Fibroblast of skin of left biceps (primary cell): ENCODE data around the gene USF1.
A peak's percentile ranks its signal among the peaks of the same experiment; 100 is the strongest.
"Not testable (repeated sequence)": the region's sequence is repeated elsewhere in the genome, so short reads cannot be mapped to it uniquely, and the experiment has no call there.

Source experiments
- DNase-seq, 2 experiments: peaks; one replicate each; pipeline ENCODE4 v3.0.0-alpha.2; 2013; ENCODE audit warnings: low read depth in 2 of 2

The USF1 gene

DNA sequence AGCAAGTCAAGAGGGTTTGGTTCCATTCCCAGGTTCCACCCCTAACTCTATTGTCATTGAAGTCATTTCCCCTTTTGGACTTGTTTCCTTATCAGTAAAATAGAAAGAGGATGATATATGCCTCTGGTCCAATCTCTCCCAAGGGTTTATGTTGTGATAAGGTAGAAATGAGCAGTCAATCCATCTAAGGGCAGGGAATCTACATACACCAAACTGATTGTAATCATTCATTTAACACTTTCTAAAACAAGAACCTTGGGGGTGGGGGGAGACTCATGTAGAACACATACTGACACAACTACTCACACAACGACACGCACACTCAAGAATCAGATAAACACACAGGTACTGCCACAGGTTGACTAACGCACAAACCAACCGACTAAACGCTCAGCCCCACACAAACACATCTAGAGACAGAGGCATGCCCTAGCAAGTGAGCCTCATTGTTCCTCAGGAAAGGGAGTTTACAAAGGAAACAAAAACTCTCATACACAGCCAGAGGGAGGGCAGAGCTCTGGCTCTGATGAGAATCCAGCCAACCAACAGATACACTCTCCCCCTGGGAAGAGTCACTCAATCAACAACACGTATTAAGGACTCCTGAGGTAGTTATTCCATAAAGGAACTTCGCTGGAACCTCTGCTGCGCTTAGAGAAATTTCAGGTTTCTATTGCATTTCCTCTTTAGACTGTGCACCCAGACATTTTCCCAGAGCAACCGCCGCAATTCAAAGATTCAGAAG is 25.9 kb downstream of the USF1 start:
- no peak for DNase-seq

DNA sequence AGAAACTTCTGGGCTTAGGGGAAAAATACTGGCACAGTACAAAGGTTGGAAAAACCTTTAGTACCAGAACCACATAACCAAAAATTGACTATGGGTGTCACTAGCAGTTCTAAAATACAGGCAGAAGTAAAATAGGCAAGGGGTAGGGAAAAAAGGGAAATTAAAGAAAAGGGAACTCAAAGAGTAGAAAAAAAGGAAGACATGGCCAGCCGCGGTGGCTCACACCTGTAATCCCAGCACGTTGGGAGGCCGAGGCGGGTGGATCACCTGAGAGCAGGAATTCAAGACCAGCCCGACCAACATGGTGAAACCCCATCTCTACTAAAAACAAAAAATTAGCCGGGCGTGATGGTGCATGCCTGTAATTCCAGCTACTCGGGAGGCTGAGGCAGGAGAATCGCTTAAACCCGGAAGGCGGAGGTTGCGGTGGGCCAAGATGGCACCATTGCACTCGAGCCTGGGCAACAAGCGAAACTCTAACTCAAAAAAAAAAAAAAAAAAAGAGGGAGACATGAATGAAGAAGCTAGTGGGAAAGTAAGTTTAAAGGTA is 26.6 kb downstream of the USF1 start:
- DNase-seq: not testable (repeated sequence)

DNA sequence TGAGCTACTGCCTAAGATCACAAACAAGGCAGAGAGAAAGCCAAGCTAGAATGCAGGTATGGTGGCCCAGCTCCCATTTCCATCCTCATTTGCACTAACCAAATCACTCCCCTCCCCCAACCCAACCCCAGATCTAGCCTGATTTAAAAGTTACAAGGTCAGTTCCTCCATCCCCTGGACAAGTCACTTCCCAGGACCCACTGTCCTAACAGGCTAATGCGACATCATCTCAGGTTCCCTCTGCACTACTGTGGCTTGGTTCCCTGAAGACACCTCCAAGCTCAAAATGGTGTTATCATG is 27.2 kb downstream of the USF1 start:
- DNase-seq: no peak

DNA sequence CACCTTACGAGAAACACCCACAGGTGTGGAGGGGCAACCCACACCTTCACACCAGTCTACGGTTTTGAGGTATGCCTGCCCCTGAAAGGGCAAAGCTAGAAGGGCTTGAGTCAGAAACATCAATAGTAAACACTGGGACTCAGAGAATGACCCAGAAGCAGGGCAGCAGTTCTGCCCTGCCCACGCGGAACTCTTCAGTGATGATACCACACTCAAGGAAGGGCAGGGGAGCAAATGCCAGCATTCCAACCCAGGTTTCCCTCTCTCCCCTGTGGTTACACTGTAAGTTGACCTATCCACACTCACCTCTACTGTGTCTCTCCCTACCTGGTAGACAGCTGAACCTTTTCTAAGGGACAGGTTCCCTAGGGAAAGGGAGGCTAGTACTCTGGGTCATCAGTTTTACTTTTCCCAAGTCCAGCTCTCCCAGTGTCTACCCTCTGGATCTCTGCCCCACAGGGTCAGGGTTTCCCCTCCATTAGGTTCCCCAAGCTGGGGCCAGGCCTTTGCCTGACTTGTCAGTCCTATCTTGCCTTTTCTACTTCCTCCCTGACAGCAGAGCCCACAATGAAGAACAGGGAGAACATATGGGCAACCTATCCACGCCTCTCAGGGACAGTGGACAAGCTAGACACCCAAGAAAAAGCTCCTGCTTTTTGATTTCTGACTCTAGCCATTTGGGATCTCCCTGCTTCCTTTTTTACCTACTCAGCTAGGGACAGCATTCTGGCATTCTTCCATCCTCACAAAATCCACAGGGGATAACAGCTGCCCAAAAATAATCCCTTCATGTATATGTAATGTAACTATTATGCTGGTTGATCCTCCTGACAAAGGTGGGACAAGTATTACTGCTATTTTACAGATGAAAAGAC is 27.8 kb downstream of the USF1 start:
- DNase-seq: no peak

DNA sequence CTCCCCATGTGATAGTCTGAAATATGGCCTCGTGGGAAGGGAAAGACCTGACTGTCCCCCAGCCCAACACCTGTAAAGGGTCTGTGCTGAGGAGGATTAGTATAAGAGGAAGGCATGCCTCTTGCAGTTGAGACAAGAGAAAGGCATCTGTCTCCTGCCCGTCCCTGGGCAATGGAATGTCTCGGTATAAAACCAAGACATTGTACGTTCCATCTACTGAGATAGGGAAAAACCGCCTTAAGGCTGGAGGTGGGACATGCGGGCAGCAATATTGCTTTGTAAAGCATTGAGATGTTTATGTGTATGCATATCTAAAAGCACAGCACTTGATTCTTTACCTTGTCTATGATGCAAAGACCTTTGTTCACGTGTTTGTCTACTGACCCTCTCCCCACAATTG is 28.6 kb downstream of the USF1 start:
- DNase-seq: not testable (repeated sequence)

DNA sequence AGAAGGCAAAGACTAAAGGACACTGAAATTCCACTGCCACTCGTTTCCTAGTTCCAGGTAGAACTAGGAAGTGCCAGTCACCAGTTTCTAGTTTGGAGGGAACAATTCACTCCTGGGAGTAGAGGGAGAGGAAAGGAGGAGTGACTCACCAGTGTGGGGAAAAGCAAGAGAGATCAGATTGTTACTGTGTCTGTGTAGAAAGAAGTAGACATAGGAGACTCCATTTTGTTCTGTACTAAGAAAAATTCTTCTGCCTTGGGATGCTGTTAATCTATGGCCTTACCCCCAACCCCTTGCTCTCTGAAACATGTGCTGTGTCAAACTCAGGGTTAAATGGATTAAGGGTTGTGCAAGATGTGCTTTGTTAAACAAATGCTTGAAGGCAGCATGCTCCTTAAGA is 29.1 kb downstream of the USF1 start:
- DNase-seq: not testable (repeated sequence)

DNA sequence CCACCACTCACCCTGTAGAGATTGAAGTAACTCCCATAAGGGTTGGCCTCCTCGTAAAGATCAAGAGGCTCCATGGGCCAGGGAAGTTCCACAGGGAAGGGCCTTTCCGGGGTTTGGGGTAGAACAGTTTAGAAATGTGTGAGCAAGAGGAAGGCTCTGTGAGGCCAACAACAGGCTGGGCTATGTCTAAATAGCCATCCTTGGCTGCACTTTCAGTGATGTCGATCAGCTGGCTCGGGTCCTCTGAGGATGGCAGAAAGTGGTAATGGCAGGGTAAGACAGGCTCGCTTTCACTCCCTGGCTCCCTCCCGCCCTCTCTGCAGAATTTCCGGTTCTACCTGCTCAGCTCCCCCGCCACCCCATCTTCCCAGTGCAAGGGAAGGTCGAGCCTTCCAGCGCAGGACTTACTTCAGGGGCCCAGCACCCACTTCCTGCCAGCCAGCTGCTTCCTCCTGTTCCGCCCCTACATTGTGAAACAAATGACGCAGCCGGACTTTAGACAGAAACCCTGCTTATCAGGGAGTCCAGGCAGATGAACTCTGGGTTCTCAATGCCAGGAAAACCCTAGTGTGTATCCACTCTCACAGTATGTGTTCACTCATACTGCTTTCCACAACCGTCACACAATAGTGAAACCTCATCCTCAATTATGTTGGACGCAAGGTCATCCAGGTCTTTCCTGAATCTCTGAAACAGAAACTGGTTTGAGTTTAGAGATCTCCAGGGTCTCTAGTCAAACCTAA is 32.1 kb downstream of the USF1 start:
- DNase-seq: no peak

DNA sequence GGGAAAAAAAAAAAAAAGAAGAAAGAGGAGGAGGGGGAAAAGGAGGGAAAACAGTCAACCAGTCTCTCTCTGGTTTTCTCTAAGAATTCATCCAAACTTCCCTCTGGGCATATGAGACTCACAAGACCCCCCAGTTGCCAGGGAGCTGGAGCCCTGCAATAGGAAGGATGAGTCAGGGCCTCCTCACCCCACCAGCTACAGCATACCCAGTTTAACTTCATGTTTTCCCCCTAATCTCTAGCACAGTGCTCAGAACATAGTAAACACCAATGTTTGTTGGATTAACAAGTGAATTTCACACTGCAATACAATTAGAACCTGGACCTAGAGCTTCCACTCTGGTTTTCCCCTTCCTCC is 32.7 kb downstream of the USF1 start:
- no peak for DNase-seq

DNA sequence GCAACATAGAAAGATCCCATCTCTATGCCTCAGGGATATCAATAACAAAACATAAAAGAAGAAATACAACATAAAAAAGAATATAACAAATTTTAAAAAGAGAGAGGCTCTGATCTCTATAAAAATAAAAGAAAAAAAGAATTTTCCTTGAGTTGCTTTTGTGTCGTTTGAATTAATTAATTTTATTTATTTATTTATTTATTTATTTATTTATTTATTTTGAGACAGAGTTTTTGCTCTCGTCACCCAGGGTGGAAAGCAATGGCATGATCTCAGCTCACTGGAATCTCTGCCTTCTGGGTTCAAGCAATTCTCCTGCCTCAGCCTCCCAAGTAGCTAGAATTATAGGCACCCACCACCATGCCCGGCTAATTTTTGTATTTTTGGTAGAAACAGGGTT is 33.4 kb downstream of the USF1 start:
- no peak for DNase-seq

DNA sequence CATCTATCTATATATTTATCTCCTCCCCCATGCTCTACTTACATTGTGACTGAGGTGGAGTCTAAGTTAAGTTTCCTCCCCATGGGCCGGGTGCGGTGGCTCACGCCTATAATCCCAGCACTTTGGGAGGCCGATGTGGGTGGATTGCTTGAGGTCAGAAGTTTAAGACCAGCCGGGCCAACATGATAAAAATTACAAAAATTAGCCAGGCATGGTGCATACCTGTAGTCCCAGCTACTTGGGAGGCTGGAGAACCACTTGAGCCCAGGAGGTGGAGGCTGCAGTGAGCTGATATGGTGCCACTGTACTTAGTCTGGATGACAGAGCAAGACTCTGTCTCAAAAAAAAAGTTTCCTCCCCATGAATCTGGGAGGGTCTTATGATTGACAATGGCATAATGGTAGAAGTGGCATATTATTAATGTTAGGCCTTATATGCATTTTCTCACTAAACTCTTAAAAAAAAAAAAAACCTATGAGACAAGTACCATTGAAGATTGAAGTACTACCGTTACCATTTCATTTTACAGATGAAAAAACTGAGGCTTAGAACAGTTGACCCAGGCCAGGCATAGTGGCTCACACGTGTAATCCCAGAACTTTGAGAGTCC is 36.1 kb downstream of the USF1 start:
- DNase-seq: no peak

DNA sequence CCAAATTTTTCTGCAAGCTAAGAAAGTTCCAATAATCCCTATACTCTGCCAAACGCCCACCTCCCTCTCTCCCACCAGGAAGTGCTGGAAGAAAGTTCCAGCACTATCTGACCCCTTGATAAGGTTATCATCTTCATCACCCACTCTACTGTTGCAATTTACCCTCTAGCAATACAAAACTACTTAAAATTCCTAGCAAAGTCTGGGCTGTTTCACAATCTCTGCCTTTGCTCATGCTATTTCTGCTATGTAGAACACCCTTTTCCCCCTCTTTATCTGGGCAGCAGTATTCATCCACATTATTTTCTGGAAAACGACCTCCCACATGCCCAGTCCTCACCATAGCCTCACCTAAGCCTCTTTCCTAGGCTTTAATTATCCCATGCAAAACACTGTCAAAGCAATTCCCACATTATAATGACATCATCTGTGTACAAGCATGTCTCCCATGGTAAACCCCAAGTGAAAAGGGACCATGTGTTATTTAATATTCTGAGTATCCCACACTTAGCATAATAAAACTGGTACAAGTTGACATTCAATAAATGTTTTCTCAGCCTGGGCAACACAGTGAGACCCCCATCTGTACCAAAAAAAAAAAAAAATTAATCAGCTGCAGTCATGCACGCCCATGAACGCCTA is 36.8 kb downstream of the USF1 start:
- no peak for DNase-seq

DNA sequence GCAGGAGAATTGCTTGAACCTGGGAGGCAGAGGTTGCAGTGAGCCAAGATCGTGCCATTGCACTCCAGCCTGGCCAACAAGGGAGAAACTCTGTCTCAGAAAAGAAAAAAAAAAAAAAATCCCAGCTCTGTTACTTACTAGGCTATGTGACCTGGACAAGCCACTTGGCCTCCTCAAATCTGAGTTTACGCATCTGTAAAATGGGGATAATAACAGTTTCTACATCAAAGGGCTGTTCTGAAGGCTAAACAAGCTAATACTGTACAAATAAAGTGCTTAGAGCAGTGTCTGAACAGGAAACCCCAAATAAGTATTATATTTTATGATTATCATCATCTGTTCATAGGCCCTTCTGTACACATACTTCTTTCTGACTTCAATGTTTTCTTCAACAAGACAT is 38.4 kb downstream of the USF1 start:
- DNase-seq: no peak

DNA sequence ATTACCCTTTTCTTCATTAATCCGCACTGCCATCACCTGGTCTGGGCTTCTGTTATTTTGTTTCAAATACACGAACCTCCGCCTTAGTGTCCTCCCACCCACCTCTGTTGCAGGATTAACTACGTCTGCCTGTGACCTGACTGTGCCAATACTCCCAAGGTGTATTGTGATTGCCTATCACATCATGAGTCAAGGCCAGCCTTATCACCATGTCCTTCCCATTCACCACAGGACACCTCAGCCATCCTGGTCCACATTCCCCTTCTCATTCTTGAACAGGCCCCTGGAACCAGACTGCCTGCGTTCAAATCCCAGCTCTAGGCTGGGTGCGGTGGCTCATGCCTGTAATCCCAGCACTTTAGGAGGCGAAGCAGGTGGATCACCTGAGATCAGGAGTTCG is 39.2 kb downstream of the USF1 start:
- DNase-seq: no peak

DNA sequence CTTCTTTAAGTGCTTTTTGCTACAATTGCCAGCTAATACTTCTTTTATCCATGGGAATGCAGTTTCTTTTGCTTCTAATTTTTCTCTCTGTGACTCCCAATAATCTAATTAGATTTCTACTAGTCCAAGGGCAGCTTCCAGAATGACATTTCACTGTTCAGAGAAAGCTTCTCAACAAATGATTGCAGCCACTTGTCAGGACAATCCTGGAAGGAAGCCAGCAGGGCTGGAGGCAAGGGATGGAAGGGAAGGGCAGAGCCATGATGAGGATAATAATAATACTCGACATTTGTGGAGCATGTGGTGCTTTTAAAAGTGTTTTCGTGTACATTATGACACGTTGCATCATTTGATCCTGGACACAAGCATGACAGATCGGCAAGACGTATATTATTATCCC is 44.3 kb downstream of the USF1 start:
- no peak for DNase-seq

DNA sequence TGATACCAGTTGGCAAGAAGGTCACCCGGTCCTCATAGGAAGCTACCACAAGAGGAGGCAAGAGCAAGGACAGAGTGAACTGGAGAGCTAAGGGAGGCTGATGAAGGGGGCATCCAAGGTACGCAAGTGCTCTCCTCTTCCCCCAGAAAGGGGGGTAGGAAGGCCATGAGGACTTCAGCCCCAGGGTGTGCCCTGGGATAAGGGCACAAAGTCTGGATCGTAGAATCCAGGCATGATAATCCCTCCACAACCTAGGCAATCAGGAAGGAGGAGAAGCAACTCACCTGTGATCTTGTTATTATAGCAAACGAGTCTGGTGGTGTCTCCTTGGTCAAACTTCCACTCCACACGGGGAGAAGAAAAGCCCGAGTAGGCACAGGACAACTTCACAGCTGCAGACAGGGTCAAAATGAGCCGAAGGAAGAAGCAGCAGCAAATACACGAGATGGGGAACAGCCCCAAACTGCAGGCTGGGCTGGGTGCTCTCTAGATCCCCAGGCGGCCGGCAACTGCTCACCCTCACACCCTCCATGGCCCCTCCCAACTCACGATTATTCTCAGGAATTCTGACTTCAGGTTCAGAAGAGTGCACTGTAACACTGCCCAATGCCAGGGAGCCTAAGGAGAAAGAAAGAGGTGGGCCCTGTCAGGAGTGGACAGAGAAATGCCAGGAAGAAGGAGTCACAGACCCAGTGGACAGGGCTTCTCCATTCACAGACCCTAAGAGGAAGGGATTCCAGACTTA is 44.9 kb downstream of the USF1 start:
- DNase-seq: no peak

DNA sequence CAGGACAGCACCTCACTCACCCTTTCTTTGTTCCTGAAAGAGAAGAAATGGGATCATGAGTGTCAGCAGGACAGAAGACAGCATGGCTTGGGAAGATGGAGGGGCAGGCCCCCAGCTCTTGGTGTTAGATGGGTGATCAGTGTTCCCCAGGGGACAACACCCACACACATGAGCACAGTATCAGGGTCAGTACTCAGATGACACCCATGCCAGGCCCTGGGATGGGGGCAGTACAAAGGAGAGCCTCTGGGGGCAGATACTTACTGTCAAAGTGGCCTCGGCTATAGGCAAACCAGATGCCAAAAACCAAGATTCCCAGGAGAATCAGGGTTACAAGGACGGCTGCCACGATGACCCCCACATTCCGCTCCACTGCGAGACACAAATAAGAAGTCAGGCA is 46.4 kb downstream of the USF1 start:
- DNase-seq: no peak

DNA sequence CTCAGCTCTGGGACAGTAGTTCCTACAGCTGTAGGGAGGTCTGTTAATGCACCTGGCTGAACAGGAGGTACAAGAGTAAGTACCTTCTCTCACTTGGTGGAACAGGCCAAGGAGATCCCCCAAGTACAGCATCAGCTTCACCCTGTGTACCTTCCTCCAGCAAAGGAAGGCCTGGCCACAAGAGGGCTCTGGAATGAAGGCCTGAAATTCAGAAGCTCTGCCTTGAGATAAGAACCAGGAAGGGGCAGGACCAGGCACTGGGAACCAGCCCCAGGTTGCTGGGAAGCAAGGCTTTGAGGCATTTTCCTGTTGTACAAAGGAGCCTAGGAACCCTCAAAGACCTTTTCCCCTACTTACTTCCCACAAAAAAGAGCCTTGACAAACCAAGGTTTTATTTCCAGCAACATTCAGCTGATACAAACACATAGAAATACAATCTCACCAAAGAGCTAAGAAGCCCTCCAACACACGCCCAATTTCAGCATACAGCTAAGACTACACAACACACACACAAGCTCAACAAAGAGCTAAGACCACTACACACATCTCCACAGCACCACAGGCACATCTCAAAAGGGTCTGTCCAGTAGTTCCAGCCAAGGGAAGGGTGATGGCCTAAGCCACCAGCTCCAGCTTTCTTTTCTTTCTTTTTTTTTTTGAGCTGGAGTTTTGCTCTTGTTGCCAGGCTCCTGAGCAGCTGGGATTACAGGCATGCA is 48.3 kb downstream of the USF1 start:
- no peak for DNase-seq

DNA sequence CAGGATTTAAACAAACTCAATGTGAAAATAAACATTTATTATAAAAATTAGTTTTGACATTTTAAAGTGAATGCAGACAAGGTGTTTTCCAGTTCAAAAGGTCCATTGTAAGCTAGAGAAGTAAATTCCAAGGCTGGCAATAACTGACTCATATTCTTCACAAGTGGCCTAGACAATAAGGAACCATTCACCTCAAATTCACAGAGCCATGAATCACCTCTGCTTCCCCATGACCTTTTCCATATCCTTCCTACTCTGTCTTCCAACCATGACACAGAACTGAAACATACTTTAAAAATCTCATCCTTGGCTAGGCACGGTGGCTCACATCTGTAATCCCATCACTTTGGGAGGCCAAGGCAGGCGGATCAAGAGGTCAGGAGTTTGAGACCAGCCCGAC is 49.6 kb downstream of the USF1 start:
- DNase-seq: no peak

DNA sequence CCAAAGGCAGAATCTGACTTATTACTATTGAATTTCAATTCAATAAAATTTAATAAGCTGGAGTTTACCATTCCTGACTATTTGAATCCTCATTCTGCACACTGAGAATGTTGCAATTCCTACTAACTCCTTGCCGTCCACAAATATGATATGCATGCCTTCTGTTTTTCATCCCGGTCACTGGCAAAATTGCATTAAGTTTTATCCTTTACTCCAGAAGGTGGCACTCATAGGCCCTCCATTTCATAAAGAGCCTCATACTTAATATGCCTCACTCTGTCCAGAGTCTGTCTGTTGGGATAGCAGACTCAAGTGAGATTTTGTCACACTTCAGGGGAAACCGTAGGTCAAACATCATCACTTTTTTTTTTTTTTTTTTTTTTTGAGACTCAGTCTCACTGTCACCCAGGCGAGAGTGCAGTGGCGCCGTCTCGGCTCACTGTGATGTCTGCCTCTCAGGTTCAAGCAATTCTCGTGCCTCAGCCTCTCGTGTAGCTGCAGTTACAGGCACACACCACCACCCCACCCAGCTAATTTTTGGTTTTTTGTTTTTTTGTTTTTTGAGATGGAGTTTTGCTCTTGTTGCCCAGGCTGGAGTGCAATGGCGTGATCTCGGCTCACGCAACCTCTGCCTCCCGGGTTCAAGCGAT is 52.1 kb downstream of the USF1 start:
- DNase-seq: peak; percentile 26 to 37

DNA sequence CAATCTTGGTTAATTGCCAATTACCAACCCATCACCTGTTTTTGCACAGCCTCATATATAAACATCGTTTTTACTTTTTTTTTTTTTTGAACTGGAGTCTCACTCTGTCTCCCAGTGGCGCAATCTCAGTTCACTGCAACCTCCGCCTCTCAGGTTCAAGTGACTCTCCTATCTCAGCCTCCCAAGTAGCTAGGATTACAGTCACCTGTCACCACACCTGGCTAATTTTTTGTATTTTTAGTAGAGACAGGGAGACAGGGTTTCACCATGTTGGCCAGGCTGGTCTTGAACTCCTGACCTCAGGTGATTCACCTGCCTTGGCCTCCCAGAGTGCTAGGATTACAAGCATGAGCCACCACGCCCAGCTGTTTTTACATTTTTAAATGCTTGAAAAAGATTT is 53.7 kb downstream of the USF1 start:
- not testable (repeated sequence) for DNase-seq
